Measurements from ENCODE around the gene SELENOK.

SELENOK gene

GRCh38 chr3:53862241-53862640 is 29.4 kb downstream of the SELENOK start:
- DNase-seq (ENCODE audit: low read depth) = no peak
- TF ChIP-seq CTCF (conservative IDR thresholded peaks at IDR 0.05; ENCODE audit: low read depth, low read length) = no peak
- H3K4me3 ChIP-seq (ENCODE audit: low read depth, low read length) = no peak overlapping the region

GRCh38 chr3:53860196-53860595 is 31.5 kb downstream of the SELENOK start:
- DNase-seq (ENCODE audit: low read depth) = no peak
- H3K4me3 ChIP-seq (ENCODE audit: low read depth, low read length) = no peak overlapping the region
- no peak for TF ChIP-seq CTCF (conservative IDR thresholded peaks at IDR 0.05; ENCODE audit: low read depth, low read length)

GRCh38 chr3:53859178-53859577 is 32.5 kb downstream of the SELENOK start:
- no peak overlapping the region for H3K4me3 ChIP-seq (ENCODE audit: low read depth, low read length)
- TF ChIP-seq CTCF (conservative IDR thresholded peaks at IDR 0.05; ENCODE audit: low read depth, low read length) = no peak
- no peak for DNase-seq (ENCODE audit: low read depth)

GRCh38 chr3:53858096-53858741 is 33.4 kb downstream of the SELENOK start:
- peak; percentile 23 for TF ChIP-seq CTCF (conservative IDR thresholded peaks at IDR 0.05; ENCODE audit: low read depth, low read length)
- DNase-seq (ENCODE audit: low read depth) = no peak
- H3K4me3 ChIP-seq (ENCODE audit: low read depth, low read length) = no peak overlapping the region

GRCh38 chr3:53856964-53857363 is 34.7 kb downstream of the SELENOK start:
- H3K4me3 ChIP-seq (ENCODE audit: low read depth, low read length) = no peak overlapping the region
- DNase-seq (ENCODE audit: low read depth) = no peak
- no peak for TF ChIP-seq CTCF (conservative IDR thresholded peaks at IDR 0.05; ENCODE audit: low read depth, low read length)

GRCh38 chr3:53850895-53851294 is 40.8 kb downstream of the SELENOK start:
- no peak for TF ChIP-seq CTCF (conservative IDR thresholded peaks at IDR 0.05; ENCODE audit: low read depth, low read length)
- DNase-seq (ENCODE audit: low read depth) = peak; percentile 51
- no peak overlapping the region for H3K4me3 ChIP-seq (ENCODE audit: low read depth, low read length)

DNA sequence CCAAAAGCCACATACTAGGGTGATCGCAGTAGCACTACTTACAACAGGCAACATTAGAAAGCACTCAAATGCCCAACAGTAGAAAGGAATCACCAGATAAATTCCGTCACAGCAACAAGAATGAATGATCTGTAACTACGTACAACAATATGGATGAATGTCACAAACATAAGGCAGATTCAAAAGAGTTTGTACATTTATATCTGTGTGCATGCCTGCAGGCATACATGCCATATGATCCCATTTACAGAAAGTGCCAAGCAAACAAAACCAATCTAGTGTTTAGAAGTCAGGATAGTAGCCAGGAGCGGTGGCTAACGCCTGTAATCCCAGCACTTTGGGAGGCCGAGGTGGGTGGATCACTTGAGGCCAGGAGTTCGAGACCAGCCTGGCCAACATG is 41.7 kb downstream of the SELENOK start:
- TF ChIP-seq CTCF (conservative IDR thresholded peaks at IDR 0.05; ENCODE audit: low read depth, low read length) = no peak
- no peak overlapping the region for H3K4me3 ChIP-seq (ENCODE audit: low read depth, low read length)
- no peak for DNase-seq (ENCODE audit: low read depth)
